Measurements from ENCODE around the gene JAM3. TPM values are rescaled to one million over a fixed set of nuclear protein-coding genes. Genes with fewer than 3 reads are reported as not detected.

Gene JAM3
- total and polyA plus RNA-seq, 2 donors (not counting 3 experiments of a cell fraction or from before 2014, with no cell fraction given): 78.8 to 137 TPM

GRCh38 chr11:134145715-134146114 lies 76.8 kb downstream of the JAM3 start:
- POLR2A ChIA-PET: no interaction called here
- no peak overlapping the region for H3K9ac ChIP-seq (replicated peaks; ENCODE audit: extremely low read depth, insufficient read depth, low read length)
- no peak overlapping the region for H3K27ac ChIP-seq (ENCODE audit: insufficient read depth, low read depth, low read length)
- H3K4me2 ChIP-seq (ENCODE audit: insufficient read depth, low read length): no peak overlapping the region
- intact Hi-C loops (cut with micrococcal nuclease): loop anchor here (5.0 kb wide), 1 partner anchor 77 kb away; the partner anchor contains the start of genes NCAPD3 and VPS26B
- CTCF ChIA-PET: interaction anchor here (1.0 kb wide), 1 partner anchor 95 kb away, joined by 4 read pairs; no protein-coding TSS in a partner anchor
- no peaks in the 10 kb centered on the region for H4K20me1 ChIP-seq (replicated peaks; ENCODE audit: control insufficient read depth, extremely low read depth, insufficient read depth, low read length)
- H3K4me1 ChIP-seq (ENCODE audit: control insufficient read depth, extremely low read depth, insufficient read depth, low read length): no peaks in the 10 kb centered on the region
- H3K36me3 ChIP-seq (ENCODE audit: control insufficient read depth in 2 of 2, extremely low read depth in 1 of 2, insufficient read depth in 2 of 2, low read length in 2 of 2): peaks cover 20 to 30% of the 10 kb centered on the region in 2 experiments
- no peak overlapping the region for H2AFZ ChIP-seq (ENCODE audit: low read depth, low read length)
- FAIRE-seq: no peak
- H3K9me3 ChIP-seq (replicated peaks; ENCODE audit: control insufficient read depth, insufficient read depth, low read length): no peaks in the 10 kb centered on the region
- BruUV-seq (replicated peaks): no TSS peak
- H3K4me3 ChIP-seq (replicated peaks in 1 of 3; ENCODE audit: insufficient read depth in 1 of 3, low read depth in 1 of 3, low read length in 3 of 3): no peak overlapping the region
- H3K79me2 ChIP-seq (ENCODE audit: control insufficient read depth, insufficient read depth, low read length): no peaks in the 10 kb centered on the region
- H3K9me1 ChIP-seq (replicated peaks; ENCODE audit: control insufficient read depth, extremely low read depth, insufficient read depth, low read length): no peaks in the 10 kb centered on the region
- dilution Hi-C loops (cut with MboI; ENCODE audit: extremely low pct_ligation_motif_present, low sequenced_read_pairs): no loop called here
- TF ChIP-seq FOS (IDR thresholded peaks at IDR 0.05; ENCODE audit: borderline replicate concordance, insufficient read depth, low read length) (no peak), POLR2A (IDR thresholded peaks at IDR 0.05; ENCODE audit: low read depth, low read length) (no peak), GATA2 (IDR thresholded peaks at IDR 0.05; ENCODE audit: insufficient read depth, insufficient read length, low read depth, low read length) (no peak), CTCF (IDR thresholded peaks at IDR 0.05; ENCODE audit: extremely low read depth in 1 of 2, insufficient read depth in 1 of 2, low read depth in 1 of 2, low read length in 2 of 2) (no peak), JUN (IDR thresholded peaks at IDR 0.05; ENCODE audit: borderline replicate concordance, insufficient read depth, insufficient read length, low read depth) (no peak), EZH2 (IDR thresholded peaks at IDR 0.05; ENCODE audit: borderline replicate concordance, low read depth, low read length, severe bottlenecking) (no peak), MYC (IDR thresholded peaks at IDR 0.05; ENCODE audit: low read depth, low read length) (no peak), MAX (IDR thresholded peaks at IDR 0.05; ENCODE audit: insufficient read depth, insufficient read length) (no peak), POLR2AphosphoS5 (IDR thresholded peaks at IDR 0.05; ENCODE audit: insufficient read depth, low read depth, low read length) (no peak)
- no peaks in the 10 kb centered on the region for H3K27me3 ChIP-seq (ENCODE audit: control insufficient read depth in 2 of 2, insufficient read depth in 2 of 2, low read length in 2 of 2)
- no peak for DNase-seq (ENCODE audit: low read depth, low spot score)
